Thyroid gland (tissue), 4 donors: Measurements from ENCODE around the gene MSMO1. TPM values are rescaled to one million over a fixed set of nuclear protein-coding genes. Genes with fewer than 3 reads are reported as not detected.

ENCODE experiments used
- DNase-seq, 2 donors: peaks; one replicate each; pipeline ENCODE4 v3.0.0-alpha.2; 2019
- H3K27ac ChIP-seq, 3 donors: fragments of 200-600 bp; sonication (generic); 1 replicate in 2 of 3; 2 replicates in 1 of 3; pipeline ENCODE4 v1.5.1; 2016 to 2019; ENCODE audit warnings: mild to moderate bottlenecking in 1 of 3, moderate library complexity in 1 of 3
- H3K27me3 ChIP-seq: fragments of 200-600 bp; sonication (generic); one replicate; pipeline ENCODE4 v1.5.1; 2019
- H3K36me3 ChIP-seq, 2 donors: fragments of 200-600 bp; sonication (generic); one replicate each; pipeline ENCODE4 v1.5.1; 2016 to 2019
- H3K4me1 ChIP-seq, 2 donors: fragments of 200-600 bp; sonication (generic); one replicate each; pipeline ENCODE4 v1.5.1; 2017 to 2019
- H3K4me3 ChIP-seq, 3 donors: fragments of 200-600 bp; sonication (generic); replicated peaks in 1 of 3; 1 replicate in 2 of 3; 2 replicates in 1 of 3; pipeline ENCODE4 v1.5.1; 2016; ENCODE audit warnings: mild to moderate bottlenecking in 1 of 3
- H3K9me3 ChIP-seq: fragments of 200-600 bp; sonication (generic); one replicate; pipeline ENCODE4 v1.5.1; 2017
- POLR2A ChIP-seq, 2 donors: fragments of 450-650 bp; IDR thresholded peaks; one replicate each; pipeline ENCODE4 v1.6.1; 2017; ENCODE audit warnings: antibody characterized with exemption in 2 of 2, mild to moderate bottlenecking in 2 of 2, moderate library complexity in 1 of 2
- WGBS, 2 donors: methylation state at CpG; one replicate each; pipeline ENCODE4 v1.1.5; 2017; 5-methylcytosine and 5-hydroxymethylcytosine counted together
- intact Hi-C: fragments of 100-400 bp; cut with DNase I; formaldehyde crosslinking; loops from one replicate; pipeline ENCODE4 v1.15.1; 2023
- total RNA-seq, 4 donors: library from RNA; depleted of rRNA; stranded (reverse); fragments of >200 nt; gene quantifications; one replicate each; pipeline ENCODE4 v1.2.3, GENCODE V29; 2016
- TF ChIP-seq, protein P1 (sequence below), 6 experiments: fragments of 200-600 bp in 3 of 6; fragments of 450-650 bp in 3 of 6; sonication (generic) in 3 of 6; IDR thresholded peaks; one replicate each; pipeline ENCODE4 v1.5.1; 2016 to 2019; ENCODE audit warnings: antibody characterized with exemption in 6 of 6, mild to moderate bottlenecking in 2 of 6, inconsistent platforms in 1 of 6, moderate library complexity in 1 of 6

Gene MSMO1
- total RNA-seq, 4 donors from 2014 or later = 27.7 to 39.7 (median 32.7) TPM

DNA sequence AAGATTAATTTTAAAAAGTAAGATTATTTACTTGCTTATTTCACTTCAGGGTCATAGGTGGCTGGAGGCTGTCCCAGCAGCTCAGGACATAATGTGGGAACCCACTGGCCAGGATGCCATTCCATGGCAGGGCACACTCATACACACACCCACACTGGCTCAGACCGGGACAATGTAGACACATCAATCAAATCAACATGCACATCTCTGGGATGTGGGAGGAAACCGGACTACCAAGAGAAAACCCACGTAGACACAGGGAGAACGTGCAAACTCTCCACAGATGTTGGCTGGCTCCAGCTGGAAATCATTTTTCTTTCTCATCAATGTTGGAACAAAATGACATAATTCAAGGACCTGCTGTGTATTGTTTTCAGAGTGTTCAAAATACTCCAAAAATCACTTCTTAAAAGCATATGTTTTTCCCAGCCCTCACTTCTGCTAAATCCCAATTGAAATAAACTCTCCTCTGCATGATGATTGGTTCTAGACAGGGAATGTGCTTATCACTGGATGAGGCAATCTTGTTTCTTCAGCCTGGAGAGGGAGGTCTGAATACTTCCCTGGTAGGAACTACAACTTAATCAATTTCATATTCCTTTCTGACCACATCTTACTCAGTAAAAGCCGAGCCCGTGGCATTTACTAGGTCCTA, 32.7 kb downstream of the MSMO1 start:
- Histone ChIP-seq H3K9me3 (no peaks in the 10 kb centered on the region), H3K36me3 (no peaks in the 10 kb centered on the region), H3K27ac (no peak overlapping the region), H3K4me1 (no peaks in the 10 kb centered on the region), H3K27me3 (no peaks in the 10 kb centered on the region), H3K4me3 (no peak overlapping the region)
- 83 to 86% methylated on average over 6 of the region's 6 CpGs for WGBS, 2 donors
- TF ChIP-seq, protein P1, sequence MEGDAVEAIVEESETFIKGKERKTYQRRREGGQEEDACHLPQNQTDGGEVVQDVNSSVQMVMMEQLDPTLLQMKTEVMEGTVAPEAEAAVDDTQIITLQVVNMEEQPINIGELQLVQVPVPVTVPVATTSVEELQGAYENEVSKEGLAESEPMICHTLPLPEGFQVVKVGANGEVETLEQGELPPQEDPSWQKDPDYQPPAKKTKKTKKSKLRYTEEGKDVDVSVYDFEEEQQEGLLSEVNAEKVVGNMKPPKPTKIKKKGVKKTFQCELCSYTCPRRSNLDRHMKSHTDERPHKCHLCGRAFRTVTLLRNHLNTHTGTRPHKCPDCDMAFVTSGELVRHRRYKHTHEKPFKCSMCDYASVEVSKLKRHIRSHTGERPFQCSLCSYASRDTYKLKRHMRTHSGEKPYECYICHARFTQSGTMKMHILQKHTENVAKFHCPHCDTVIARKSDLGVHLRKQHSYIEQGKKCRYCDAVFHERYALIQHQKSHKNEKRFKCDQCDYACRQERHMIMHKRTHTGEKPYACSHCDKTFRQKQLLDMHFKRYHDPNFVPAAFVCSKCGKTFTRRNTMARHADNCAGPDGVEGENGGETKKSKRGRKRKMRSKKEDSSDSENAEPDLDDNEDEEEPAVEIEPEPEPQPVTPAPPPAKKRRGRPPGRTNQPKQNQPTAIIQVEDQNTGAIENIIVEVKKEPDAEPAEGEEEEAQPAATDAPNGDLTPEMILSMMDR (IDR thresholded peaks at IDR 0.05) = no peak
- no peak for TF ChIP-seq POLR2A (IDR thresholded peaks at IDR 0.05)
- no peak for DNase-seq
- intact Hi-C loops = no loop called here

GRCh38 chr4:165360985-165361670, 33.7 kb downstream of the MSMO1 start:
- Histone ChIP-seq H3K9me3 (no peaks in the 10 kb centered on the region), H3K27ac (no peak overlapping the region), H3K4me3 (no peak overlapping the region), H3K36me3 (no peaks in the 10 kb centered on the region), H3K27me3 (no peaks in the 10 kb centered on the region), H3K4me1 (no peaks in the 10 kb centered on the region)
- WGBS, 2 donors = 91 to 92% methylated on average over 7 of the region's 7 CpGs
- DNase-seq = no peak
- TF ChIP-seq, protein P1 (IDR thresholded peaks at IDR 0.05) = no peak
- no peak for TF ChIP-seq POLR2A (IDR thresholded peaks at IDR 0.05)
- intact Hi-C loops = no loop called here

- Histone ChIP-seq H3K27ac (no peak overlapping the region), H3K27me3 (no peaks in the 10 kb centered on the region), H3K4me3 (no peak overlapping the region), H3K36me3 (no peaks in the 10 kb centered on the region), H3K9me3 (no peaks in the 10 kb centered on the region), H3K4me1 (no peaks in the 10 kb centered on the region)
- WGBS, 2 donors = 81 to 86% methylated on average over 2 of the region's 2 CpGs
- no peak for DNase-seq
- TF ChIP-seq, protein P1 (IDR thresholded peaks at IDR 0.05) = no peak
- TF ChIP-seq POLR2A (IDR thresholded peaks at IDR 0.05) = no peak
- intact Hi-C loops = no loop called here
Measured at GRCh38 chr4:165361810-165362209, 34.3 kb downstream of the MSMO1 start.

DNA sequence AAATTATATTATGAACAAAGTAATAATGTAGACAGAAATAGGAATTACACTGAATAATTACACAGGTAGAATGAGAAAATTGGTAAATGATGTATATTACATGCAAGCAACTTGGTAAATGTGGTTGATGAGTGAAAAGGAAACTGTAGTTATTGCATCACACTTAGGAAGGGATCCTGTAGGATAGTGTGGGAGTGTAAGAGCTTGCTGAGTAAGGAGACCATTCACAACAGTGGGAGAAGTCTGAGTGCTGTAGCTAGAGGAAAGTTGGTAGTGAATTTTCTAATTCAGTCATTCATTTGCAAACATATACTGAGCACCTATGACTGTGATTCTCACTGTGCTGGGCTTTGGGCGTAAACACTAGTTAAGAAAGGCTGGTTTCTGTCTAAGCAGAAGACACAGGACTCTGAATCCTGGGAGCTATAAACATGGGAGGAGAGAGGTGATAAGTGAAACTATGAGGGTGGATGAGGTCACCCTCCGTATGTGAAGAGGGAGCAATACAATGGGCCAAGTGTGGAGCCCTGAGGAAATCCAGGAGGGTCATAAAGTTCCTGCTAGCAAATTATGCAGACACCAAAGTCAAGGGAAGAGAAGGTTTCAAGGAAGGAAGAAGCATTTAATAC, 37.1 kb downstream of the MSMO1 start:
- H3K27ac ChIP-seq = no peak overlapping the region
- intact Hi-C loops = no loop called here
- 84% methylated on average over 2 of the region's 2 CpGs for WGBS, 2 donors

More for the DNA sequence above, 37.1 kb downstream of the MSMO1 start:
- TF ChIP-seq POLR2A (IDR thresholded peaks at IDR 0.05) = no peak
- TF ChIP-seq, protein P1 (IDR thresholded peaks at IDR 0.05) = no peak
- DNase-seq = no peak
- H3K36me3 ChIP-seq = no peaks in the 10 kb centered on the region
- H3K9me3 ChIP-seq = no peaks in the 10 kb centered on the region
- H3K4me3 ChIP-seq = no peak overlapping the region
- H3K4me1 ChIP-seq = no peaks in the 10 kb centered on the region
- no peaks in the 10 kb centered on the region for H3K27me3 ChIP-seq
